Activated naive CD8-positive, alpha-beta T cell treated with anti-CD3 and anti-CD28 coated beads, Interleukin-2, amount 50 U/mL, for 16 hours (primary cell): ENCODE results near the gene COMT.

ENCODE experiments used
- DNase-seq: peaks from one replicate; pipeline ENCODE4 v3.0.0-alpha.2; 2020; ENCODE audit warnings: low read depth, low spot score

Gene COMT

GRCh38 chr22:19969141-19969928 is 27.8 kb downstream of the COMT start:
- no peak for DNase-seq

GRCh38 chr22:19970031-19970478 is 28.5 kb downstream of the COMT start:
- DNase-seq: no peak

GRCh38 chr22:19970479-19971275 is 29.1 kb downstream of the COMT start:
- DNase-seq: peak; percentile 65

GRCh38 chr22:19971276-19972124 is 29.9 kb downstream of the COMT start:
- DNase-seq: no peak

- no peak for DNase-seq
These were observed 30.7 kb downstream of the COMT start for GRCh38 chr22:19972251-19972650.

- no peak for DNase-seq
These were observed 31.3 kb downstream of the COMT start for GRCh38 chr22:19972652-19973550.

GRCh38 chr22:19973551-19974267 is 32.1 kb downstream of the COMT start:
- no peak for DNase-seq

GRCh38 chr22:19974268-19974861 is 32.8 kb downstream of the COMT start:
- DNase-seq: no peak

- DNase-seq: no peak
These were observed 33.5 kb downstream of the COMT start for GRCh38 chr22:19974935-19975706.

GRCh38 chr22:19975707-19976035 is 34.1 kb downstream of the COMT start:
- DNase-seq: no peak

- DNase-seq: no peak
These were observed 35.1 kb downstream of the COMT start for GRCh38 chr22:19976671-19977070.

GRCh38 chr22:19977296-19978243 is 36.0 kb downstream of the COMT start:
- DNase-seq: no peak

- no peak for DNase-seq
These were observed 37.2 kb downstream of the COMT start for GRCh38 chr22:19978748-19979147.

- no peak for DNase-seq
These were observed 38.3 kb downstream of the COMT start for GRCh38 chr22:19979712-19980493.

GRCh38 chr22:19980766-19981165 is 39.2 kb downstream of the COMT start:
- no peak for DNase-seq

GRCh38 chr22:19981171-19981960 is 39.8 kb downstream of the COMT start:
- DNase-seq: no peak
